GM12878 (cell line): ENCODE measurements around the gene RBBP6. TPM values are rescaled to one million over a fixed set of nuclear protein-coding genes. Genes with fewer than 3 reads are reported as not detected.

Experiments
- ATAC-seq: fragments of 200-7000 bp; cut with Tn5 transposase; 3 replicates; pipeline ENCODE4 v1.9.1; 2020; ENCODE audit warnings: mild to moderate bottlenecking, moderate library complexity
- BruUV-seq: library from RNA; stranded (reverse); fragments of 400-500 nt; replicated peaks from 2 replicates; lab custom pipeline; 2021; lab: Mats Ljungman, UMichigan
- CTCF ChIA-PET: fragments of 300-600 bp; sonication (Branson Sonifier 250); formaldehyde crosslinking; extraction: SDS; loops from one replicate; lab custom pipeline; 2021; ENCODE audit warnings: inconsistent platforms; lab: Yijun Ruan, JAX
- POLR2A ChIA-PET: fragments of 350-600 bp; formaldehyde crosslinking; extraction: SDS; loops from one replicate; lab custom pipeline; 2021; ENCODE audit warnings: inconsistent platforms; lab: Charles Lee
- RAD21 ChIA-PET: fragments of 300-600 bp; sonication (Branson Sonifier 250); formaldehyde crosslinking; loops from one replicate; lab custom pipeline; 2023; ENCODE audit warnings: antibody characterized with exemption; ENCODE audit not compliant: unreplicated experiment; lab: Charles Lee
- SMC1A ChIA-PET: fragments of 300-600 bp; sonication (Branson Sonifier 250); formaldehyde crosslinking; loops from one replicate; lab custom pipeline; 2023; ENCODE audit not compliant: unreplicated experiment, uncharacterized antibody; lab: Charles Lee
- DNase-seq: peaks from one replicate; pipeline ENCODE4 v3.0.0-alpha.2; 2011; ENCODE audit warnings: low read depth, low spot score
- FAIRE-seq: peaks from 3 replicates; lab custom pipeline; 2011; peaks lifted over from hg19 to GRCh38; lab: Jason Lieb, UNC
- H2AFZ ChIP-seq: 2 replicates; pipeline ENCODE4 v1.6.0; 2011; ENCODE audit warnings: low read depth, low read length, control low read depth; ENCODE audit not compliant: control insufficient read depth
- H3K27ac ChIP-seq: 2 replicates; pipeline ENCODE4 v1.5.1; 2011; ENCODE audit warnings: control low read depth; ENCODE audit not compliant: control insufficient read depth, insufficient read depth
- H3K27me3 ChIP-seq, 2 experiments: replicated peaks in 1 of 2; 2 replicates each; pipeline versions ENCODE4 v1.6.0 to v1.6.1; 2011; ENCODE audit warnings: low read length in 1 of 2; ENCODE audit not compliant: control insufficient read depth in 2 of 2, insufficient read depth in 2 of 2
- H3K36me3 ChIP-seq, 2 experiments: 2 replicates each; pipeline ENCODE4 v1.5.1; 2011; ENCODE audit warnings: low read length in 1 of 2; ENCODE audit not compliant: control insufficient read depth in 2 of 2, insufficient read depth in 2 of 2
- H3K4me1 ChIP-seq: 2 replicates; pipeline ENCODE4 v1.6.1; 2011; ENCODE audit warnings: mild to moderate bottlenecking, low read length, moderate library complexity, mixed read lengths; ENCODE audit not compliant: control insufficient read depth, insufficient read depth
- H3K4me2 ChIP-seq: 2 replicates; pipeline ENCODE4 v1.6.0; 2011; ENCODE audit warnings: control low read depth; ENCODE audit not compliant: control insufficient read depth, insufficient read depth
- H3K4me3 ChIP-seq: fragments of 200-600 bp; sonication (generic); 2 replicates; pipeline ENCODE4 v1.5.1; 2016
- H3K79me2 ChIP-seq: 2 replicates; pipeline ENCODE4 v1.6.0; 2011; ENCODE audit warnings: low read length; ENCODE audit not compliant: control insufficient read depth, insufficient read depth
- H3K9ac ChIP-seq: 2 replicates; pipeline ENCODE4 v1.8.0; 2011; ENCODE audit warnings: low read length, control low read depth, mixed read lengths; ENCODE audit not compliant: control insufficient read depth, insufficient read depth
- H3K9me3 ChIP-seq: replicated peaks from 3 replicates; pipeline ENCODE4 v1.5.1; 2011; ENCODE audit warnings: mild to moderate bottlenecking, low read length; ENCODE audit not compliant: control insufficient read depth, insufficient read depth
- H4K20me1 ChIP-seq: 2 replicates; pipeline ENCODE4 v1.6.0; 2011; ENCODE audit not compliant: control insufficient read depth, insufficient read depth
- ESRRA ChIP-seq: IDR thresholded peaks from 2 replicates; pipeline ENCODE4 v1.6.1; 2012; ENCODE audit warnings: mild to moderate bottlenecking, low read length, improper control_type of control experiment
- RAD21 ChIP-seq: IDR thresholded peaks from 2 replicates; pipeline ENCODE4 v1.6.1; 2011; ENCODE audit warnings: mild to moderate bottlenecking, low read depth, low read length, moderate library complexity; ENCODE audit not compliant: insufficient read depth
- SMC3 ChIP-seq: IDR thresholded peaks from 2 replicates; pipeline ENCODE4 v1.6.1; 2011; ENCODE audit warnings: low read length, improper control_type of control experiment, borderline replicate concordance
- STAT1 ChIP-seq: fragments of 450-650 bp; conservative IDR thresholded peaks from 2 replicates; pipeline ENCODE4 v1.6.1; 2014; ENCODE audit warnings: antibody characterized with exemption, mild to moderate bottlenecking
- WGBS: methylation state at CpG from one replicate; pipeline ENCODE4 v1.1.6; 2016; ENCODE audit warnings: low lambda C conversion rate; ENCODE audit not compliant: insufficient replicate concordance, insufficient coverage; ENCODE audit errors: missing lambda C conversion rate; 5-methylcytosine and 5-hydroxymethylcytosine counted together
- in situ Hi-C: fragments of 300-500 bp; cut with MboI; formaldehyde crosslinking; loops from 9 replicates; pipeline ENCODE4 v1.14.3; 2018; ENCODE audit warnings: mixed read lengths
- intact Hi-C: fragments of 100-400 bp; cut with micrococcal nuclease; formaldehyde crosslinking; loops from one replicate; pipeline ENCODE4 v1.14.2; 2022; ENCODE audit not compliant: unreplicated experiment
- polyA plus RNA-seq, 11 experiments: library from polyadenylated mRNA; depleted of rRNA in 4 of 11; unstranded in 6 of 11; stranded (reverse) in 5 of 11; fragments of >200 nt; fragmentation: Nextera tagmentation in 4 of 11; fragmentation: Illumina TruSeq in 1 of 11; extraction: Ambion mirVana in 4 of 11; extraction: Trizol in 1 of 11; gene quantifications; 1 replicate in 1 of 11; 2 replicates in 10 of 11; pipeline versions ENCODE4 v1.2.1 to v1.2.3, GENCODE V29; 2011 to 2016; ENCODE audit warnings: inconsistent platforms in 2 of 11, missing spikeins in 2 of 11, low read depth in 1 of 11
- total RNA-seq, 4 experiments: library from RNA; depleted of rRNA in 3 of 4; stranded (reverse); fragments of >200 nt in 3 of 4; fragmentation: Illumina TruSeq in 1 of 4; extraction: Trizol in 1 of 4; gene quantifications; 2 replicates each; pipeline versions ENCODE4 v1.2.1 to v1.2.3, GENCODE V29; 2013 to 2021
- TF ChIP-seq, protein P1 (sequence below): IDR thresholded peaks from 2 replicates; pipeline ENCODE4 v1.6.1; 2011; ENCODE audit warnings: borderline replicate concordance, low read depth, mild to moderate bottlenecking, moderate library complexity, low read length; ENCODE audit not compliant: insufficient read depth, poor library complexity, severe bottlenecking
- TF ChIP-seq, protein P2 (sequence below), 3 experiments: IDR thresholded peaks in 2 of 3; conservative IDR thresholded peaks in 1 of 3; 2 replicates each; pipeline ENCODE4 v1.5.1; 2011; ENCODE audit warnings: low read depth in 3 of 3, low read length in 3 of 3, mild to moderate bottlenecking in 3 of 3, control low read depth in 2 of 3, moderate library complexity in 2 of 3, inconsistent platforms in 1 of 3, mixed read lengths in 1 of 3; ENCODE audit not compliant: control insufficient read depth in 2 of 3, insufficient read depth in 1 of 3; ENCODE audit errors: extremely low read depth in 1 of 3

RBBP6 gene
- total and polyA plus RNA-seq, 10 of the 15 experiments (the other 5 are each of a cell fraction or from before 2014, with no cell fraction given), result 16.9 to 80.2 (median 36.5) TPM

DNA sequence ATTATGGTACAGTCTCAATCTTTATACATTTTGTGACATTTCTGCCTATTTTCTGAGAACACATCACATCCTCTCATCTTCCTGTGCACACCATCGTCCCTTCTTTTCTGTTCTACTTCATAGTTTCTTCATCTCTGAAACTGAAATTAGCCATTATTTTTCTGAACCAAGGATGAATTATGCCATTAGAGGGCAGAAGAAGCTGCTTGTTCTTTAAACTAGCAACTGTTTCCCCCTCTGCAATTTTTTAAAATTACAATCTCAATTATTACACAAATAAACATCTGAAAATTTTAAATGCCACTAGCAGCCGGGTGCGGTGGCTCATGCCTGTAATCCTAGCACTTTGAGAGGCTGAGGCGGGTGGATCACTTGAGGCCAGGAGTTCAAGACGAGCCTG, 41.3 kb downstream of the RBBP6 start:
- FAIRE-seq (no peak), DNase-seq (no peak), ATAC-seq (no peak)
- Histone ChIP-seq H3K27me3 (no peaks in the 10 kb centered on the region), H3K9me3 (no peaks in the 10 kb centered on the region), H3K9ac (no peak overlapping the region), H3K4me2 (no peak overlapping the region), H3K27ac (no peak overlapping the region), H3K36me3 (no peaks in the 10 kb centered on the region), H4K20me1 (no peaks in the 10 kb centered on the region), H3K79me2 (no peaks in the 10 kb centered on the region), H2AFZ (no peak overlapping the region), H3K4me3 (no peak overlapping the region), H3K4me1 (no peaks in the 10 kb centered on the region)
- in situ Hi-C loops (no loop called here), intact Hi-C loops (loop anchor here (10.0 kb wide), 1 partner anchor 104 kb away; no protein-coding TSS in a partner anchor)
- POLR2A ChIA-PET, result no interaction called here
- 46% methylated on average over 5 of the region's 5 CpGs for WGBS
- SMC1A ChIA-PET, result interaction anchor here (0.6 to 1.2 kb wide), 3 partner anchors 185 to 684 kb away, joined by 3 to 5 read pairs (median 3); no protein-coding TSS in a partner anchor
- RAD21 ChIA-PET, result interaction anchor here (0.8 kb wide), 1 partner anchor 644 kb away, joined by 3 read pairs; no protein-coding TSS in a partner anchor
- no TSS peak for BruUV-seq
- CTCF ChIA-PET, result interaction anchor here (0.5 to 2.1 kb wide), 6 partner anchors 10 to 110 kb away, joined by 3 to 10 read pairs (median 3); no protein-coding TSS in a partner anchor
- TF ChIP-seq, protein P1, sequence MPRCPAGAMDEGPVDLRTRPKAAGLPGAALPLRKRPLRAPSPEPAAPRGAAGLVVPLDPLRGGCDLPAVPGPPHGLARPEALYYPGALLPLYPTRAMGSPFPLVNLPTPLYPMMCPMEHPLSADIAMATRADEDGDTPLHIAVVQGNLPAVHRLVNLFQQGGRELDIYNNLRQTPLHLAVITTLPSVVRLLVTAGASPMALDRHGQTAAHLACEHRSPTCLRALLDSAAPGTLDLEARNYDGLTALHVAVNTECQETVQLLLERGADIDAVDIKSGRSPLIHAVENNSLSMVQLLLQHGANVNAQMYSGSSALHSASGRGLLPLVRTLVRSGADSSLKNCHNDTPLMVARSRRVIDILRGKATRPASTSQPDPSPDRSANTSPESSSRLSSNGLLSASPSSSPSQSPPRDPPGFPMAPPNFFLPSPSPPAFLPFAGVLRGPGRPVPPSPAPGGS, result no peak
- peak; percentile 57 for TF ChIP-seq RAD21
- TF ChIP-seq, protein P2, sequence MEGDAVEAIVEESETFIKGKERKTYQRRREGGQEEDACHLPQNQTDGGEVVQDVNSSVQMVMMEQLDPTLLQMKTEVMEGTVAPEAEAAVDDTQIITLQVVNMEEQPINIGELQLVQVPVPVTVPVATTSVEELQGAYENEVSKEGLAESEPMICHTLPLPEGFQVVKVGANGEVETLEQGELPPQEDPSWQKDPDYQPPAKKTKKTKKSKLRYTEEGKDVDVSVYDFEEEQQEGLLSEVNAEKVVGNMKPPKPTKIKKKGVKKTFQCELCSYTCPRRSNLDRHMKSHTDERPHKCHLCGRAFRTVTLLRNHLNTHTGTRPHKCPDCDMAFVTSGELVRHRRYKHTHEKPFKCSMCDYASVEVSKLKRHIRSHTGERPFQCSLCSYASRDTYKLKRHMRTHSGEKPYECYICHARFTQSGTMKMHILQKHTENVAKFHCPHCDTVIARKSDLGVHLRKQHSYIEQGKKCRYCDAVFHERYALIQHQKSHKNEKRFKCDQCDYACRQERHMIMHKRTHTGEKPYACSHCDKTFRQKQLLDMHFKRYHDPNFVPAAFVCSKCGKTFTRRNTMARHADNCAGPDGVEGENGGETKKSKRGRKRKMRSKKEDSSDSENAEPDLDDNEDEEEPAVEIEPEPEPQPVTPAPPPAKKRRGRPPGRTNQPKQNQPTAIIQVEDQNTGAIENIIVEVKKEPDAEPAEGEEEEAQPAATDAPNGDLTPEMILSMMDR (IDR thresholded peaks at IDR 0.05 in 2 of 3, conservative IDR thresholded peaks at IDR 0.05 in 1 of 3; ENCODE audit: control insufficient read depth in 2 of 3, extremely low read depth in 1 of 3, insufficient read depth in 1 of 3, low read depth in 3 of 3, low read length in 3 of 3), result peak; percentile 6 to 29 (median 10); a peak in 1 of 6 replicates
- no peak for TF ChIP-seq ESRRA
- TF ChIP-seq SMC3, result peak; percentile 28; the same call in 1 of the 2 replicates
- TF ChIP-seq STAT1, result no peak
